ENCODE results near the gene CSDE1.

DNA sequence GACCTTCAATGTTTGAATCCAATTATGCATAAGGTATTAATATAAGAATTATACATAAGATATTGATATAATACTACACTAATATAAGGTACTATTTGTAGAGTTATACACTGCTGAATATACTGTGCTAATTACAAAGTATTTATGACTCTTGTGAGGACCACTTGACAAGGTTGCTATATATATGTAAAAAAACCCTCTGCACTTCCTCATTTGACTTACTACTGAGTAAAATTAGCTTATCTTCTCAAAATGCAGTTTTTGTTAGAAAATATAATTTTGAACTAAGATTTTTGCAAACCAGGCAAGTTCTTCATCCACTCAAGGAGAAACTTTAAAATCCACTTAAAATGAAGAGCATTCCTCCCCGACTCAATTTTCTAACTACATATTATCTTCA, 14.2 kb upstream of the CSDE1 start:
- no peak for TF ChIP-seq POLR2A (IDR thresholded peaks at IDR 0.05)
- no peak for TF ChIP-seq CTCF (IDR thresholded peaks at IDR 0.05)

Measured in lower leg skin (tissue), 3 donors.